ENCODE data around the gene PRR22. TPM values are rescaled to one million over a fixed set of nuclear protein-coding genes. Genes with fewer than 3 reads are reported as not detected.
"Not testable (repeated sequence)": the region's sequence is repeated elsewhere in the genome, so short reads cannot be mapped to it uniquely, and the experiment has no call there.

PRR22 gene
- total and polyA plus RNA-seq, 4 donors, result 0.20 to 4.1 (median 3.3) TPM

DNA sequence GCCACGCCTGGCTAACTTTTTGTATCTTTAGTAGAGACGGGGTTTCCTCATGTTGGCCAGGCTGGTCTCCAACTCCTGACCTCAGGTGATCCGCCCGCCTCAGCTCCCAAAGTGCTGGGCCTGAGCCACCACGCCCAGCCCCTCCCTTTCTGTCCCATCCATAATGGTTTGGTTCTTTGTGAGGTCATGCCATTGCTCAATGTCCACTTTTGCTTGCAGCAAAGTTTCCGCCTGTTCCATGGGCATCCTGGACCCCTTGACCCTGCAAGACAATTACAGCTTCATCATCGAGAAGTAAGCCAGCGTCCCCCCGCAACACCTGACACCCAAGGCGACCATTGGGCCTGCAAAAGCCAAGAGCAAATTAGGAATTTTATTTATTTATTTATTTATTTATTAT lies 16.6 kb downstream of the PRR22 start:
- Histone ChIP-seq H3K9me3 (ENCODE audit: control insufficient read depth, insufficient read depth, low read length) (no peaks in the 10 kb centered on the region), H3K4me3 (ENCODE audit: low read depth, low read length) (no peak overlapping the region), H3K27ac (ENCODE audit: low read depth, low read length) (no peak overlapping the region), H3K36me3 (ENCODE audit: control insufficient read depth, insufficient read depth, low read length) (no peaks in the 10 kb centered on the region), H3K4me1 (ENCODE audit: control insufficient read depth, insufficient read depth, low read length) (no peaks in the 10 kb centered on the region), H3K27me3 (ENCODE audit: control insufficient read depth, insufficient read depth, low read length) (no peaks in the 10 kb centered on the region)
- WGBS (ENCODE audit: insufficient coverage), result 91% methylated on average over 6 of the region's 10 CpGs
- DNase-seq (ENCODE audit: low read depth in 4 of 6, low spot score in 6 of 6), result no peak

DNA sequence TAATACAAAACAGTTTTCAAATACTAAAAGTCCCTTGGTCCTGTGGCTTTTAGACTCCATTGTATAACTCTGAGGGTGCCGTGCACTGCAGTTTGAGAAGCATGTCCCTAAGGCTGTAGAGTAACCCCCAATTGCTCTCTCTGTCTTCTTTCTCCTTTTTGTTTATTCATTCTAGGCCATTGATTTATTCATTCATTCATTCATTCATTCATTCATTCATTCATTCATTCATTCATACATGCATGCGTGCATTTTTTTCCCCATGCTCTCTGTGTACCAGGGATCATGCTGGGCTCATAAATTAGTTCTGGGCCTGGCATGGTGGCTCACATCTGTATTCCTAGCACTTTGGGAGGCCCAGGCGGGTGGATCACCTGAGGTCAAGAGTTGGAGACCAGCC lies 19.3 kb downstream of the PRR22 start:
- no peak overlapping the region for H3K4me3 ChIP-seq (ENCODE audit: low read depth, low read length)
- H3K9me3 ChIP-seq (ENCODE audit: control insufficient read depth, insufficient read depth, low read length), result no peaks in the 10 kb centered on the region
- H3K27ac ChIP-seq (ENCODE audit: low read depth, low read length), result no peak overlapping the region
- no peaks in the 10 kb centered on the region for H3K27me3 ChIP-seq (ENCODE audit: control insufficient read depth, insufficient read depth, low read length)
- DNase-seq (ENCODE audit: low read depth in 4 of 6, low spot score in 6 of 6), result no peak
- 84% methylated on average over 3 of the region's 3 CpGs for WGBS (ENCODE audit: insufficient coverage)
- H3K4me1 ChIP-seq (ENCODE audit: control insufficient read depth, insufficient read depth, low read length), result no peaks in the 10 kb centered on the region
- no peaks in the 10 kb centered on the region for H3K36me3 ChIP-seq (ENCODE audit: control insufficient read depth, insufficient read depth, low read length)

DNA sequence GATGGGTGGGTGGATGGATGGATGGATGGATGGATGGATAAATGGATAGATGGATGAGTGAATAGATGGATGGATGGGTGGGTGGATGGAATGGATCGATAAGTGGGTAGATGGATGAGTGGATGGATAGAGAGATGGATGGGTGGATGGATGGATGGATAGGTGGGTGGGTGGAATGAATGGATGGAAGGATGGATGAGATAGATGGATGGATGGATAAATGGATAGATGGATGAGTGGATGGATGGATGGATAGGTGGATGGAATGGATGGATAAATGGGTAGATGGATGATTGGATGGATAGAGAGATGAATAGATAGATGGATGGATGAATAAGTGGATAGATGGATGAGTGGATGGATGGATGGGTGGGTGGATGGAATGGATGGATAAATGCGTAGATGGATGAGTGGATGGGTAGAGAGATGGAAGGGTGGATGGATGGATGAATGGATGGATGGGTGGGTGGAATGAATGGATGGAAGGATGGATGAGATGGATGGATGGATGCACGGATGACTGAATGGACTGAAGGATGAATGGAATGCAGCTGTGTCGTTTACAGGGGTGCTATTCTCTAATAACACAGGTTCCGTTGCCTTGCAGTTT lies 21.8 kb downstream of the PRR22 start:
- no peaks in the 10 kb centered on the region for H3K4me1 ChIP-seq (ENCODE audit: control insufficient read depth, insufficient read depth, low read length)
- H3K27me3 ChIP-seq (ENCODE audit: control insufficient read depth, insufficient read depth, low read length), result no peaks in the 10 kb centered on the region
- DNase-seq (ENCODE audit: low read depth in 4 of 6, low spot score in 6 of 6), result no peak
- no peaks in the 10 kb centered on the region for H3K9me3 ChIP-seq (ENCODE audit: control insufficient read depth, insufficient read depth, low read length)
- no peak overlapping the region for H3K4me3 ChIP-seq (ENCODE audit: low read depth, low read length)
- WGBS (ENCODE audit: insufficient coverage), result 95% methylated on average over 3 of the region's 5 CpGs
- H3K36me3 ChIP-seq (ENCODE audit: control insufficient read depth, insufficient read depth, low read length), result no peaks in the 10 kb centered on the region
- no peak overlapping the region for H3K27ac ChIP-seq (ENCODE audit: low read depth, low read length)

DNA sequence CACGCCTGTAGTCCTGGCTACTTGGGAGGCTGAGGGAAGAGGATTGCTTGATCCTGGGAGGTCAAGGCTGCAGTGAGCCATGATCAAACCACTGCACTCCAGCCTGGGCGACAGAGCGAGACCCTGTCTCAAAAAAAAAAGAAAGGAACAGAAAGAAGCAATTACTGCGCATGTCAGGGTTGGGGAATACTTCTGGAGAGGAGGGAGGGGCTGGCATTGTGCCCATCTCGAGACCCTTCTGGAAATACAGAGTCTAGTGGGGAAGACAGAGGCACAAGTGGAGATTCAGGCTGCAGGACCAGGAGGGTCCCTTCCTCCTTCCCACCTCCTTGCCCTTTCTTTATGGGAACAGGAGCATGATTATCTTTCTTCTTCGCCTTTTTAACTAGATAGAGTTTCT lies 30.8 kb downstream of the PRR22 start:
- no peak overlapping the region for H3K4me3 ChIP-seq (ENCODE audit: low read depth, low read length)
- H3K27me3 ChIP-seq (ENCODE audit: control insufficient read depth, insufficient read depth, low read length), result no peaks in the 10 kb centered on the region
- DNase-seq (ENCODE audit: low read depth in 4 of 6, low spot score in 6 of 6), result no peak
- no peaks in the 10 kb centered on the region for H3K4me1 ChIP-seq (ENCODE audit: control insufficient read depth, insufficient read depth, low read length)
- no peaks in the 10 kb centered on the region for H3K9me3 ChIP-seq (ENCODE audit: control insufficient read depth, insufficient read depth, low read length)
- 75% methylated on average over 3 of the region's 6 CpGs for WGBS (ENCODE audit: insufficient coverage)
- no peaks in the 10 kb centered on the region for H3K36me3 ChIP-seq (ENCODE audit: control insufficient read depth, insufficient read depth, low read length)
- no peak overlapping the region for H3K27ac ChIP-seq (ENCODE audit: low read depth, low read length)

- no peak for DNase-seq (ENCODE audit: low read depth in 4 of 6, low spot score in 6 of 6)
Observed at GRCh38 chr19:5751709-5752108, 32.8 kb downstream of the PRR22 start.

GRCh38 chr19:5749505-5749904 lies 35.0 kb downstream of the PRR22 start:
- no CpG with 5 or more reads among the region's 5 CpGs for WGBS (ENCODE audit: insufficient coverage)
- Histone ChIP-seq H3K27me3 (ENCODE audit: control insufficient read depth, insufficient read depth, low read length) (no peaks in the 10 kb centered on the region), H3K36me3 (ENCODE audit: control insufficient read depth, insufficient read depth, low read length) (no peaks in the 10 kb centered on the region), H3K27ac (ENCODE audit: low read depth, low read length) (no peak overlapping the region), H3K9me3 (ENCODE audit: control insufficient read depth, insufficient read depth, low read length) (no peaks in the 10 kb centered on the region), H3K4me3 (ENCODE audit: low read depth, low read length) (no peak overlapping the region), H3K4me1 (ENCODE audit: control insufficient read depth, insufficient read depth, low read length) (no peaks in the 10 kb centered on the region)
- DNase-seq (ENCODE audit: low read depth in 4 of 6, low spot score in 6 of 6), result no peak

More at GRCh38 chr19:5751709-5752108, 32.8 kb downstream of the PRR22 start:
- H3K27ac ChIP-seq (ENCODE audit: low read depth, low read length), result no peak overlapping the region
- WGBS (ENCODE audit: insufficient coverage), result 89% methylated on average over 4 of the region's 7 CpGs
- no peaks in the 10 kb centered on the region for H3K4me1 ChIP-seq (ENCODE audit: control insufficient read depth, insufficient read depth, low read length)
- no peaks in the 10 kb centered on the region for H3K9me3 ChIP-seq (ENCODE audit: control insufficient read depth, insufficient read depth, low read length)
- no peaks in the 10 kb centered on the region for H3K27me3 ChIP-seq (ENCODE audit: control insufficient read depth, insufficient read depth, low read length)
- no peaks in the 10 kb centered on the region for H3K36me3 ChIP-seq (ENCODE audit: control insufficient read depth, insufficient read depth, low read length)
- no peak overlapping the region for H3K4me3 ChIP-seq (ENCODE audit: low read depth, low read length)

DNA sequence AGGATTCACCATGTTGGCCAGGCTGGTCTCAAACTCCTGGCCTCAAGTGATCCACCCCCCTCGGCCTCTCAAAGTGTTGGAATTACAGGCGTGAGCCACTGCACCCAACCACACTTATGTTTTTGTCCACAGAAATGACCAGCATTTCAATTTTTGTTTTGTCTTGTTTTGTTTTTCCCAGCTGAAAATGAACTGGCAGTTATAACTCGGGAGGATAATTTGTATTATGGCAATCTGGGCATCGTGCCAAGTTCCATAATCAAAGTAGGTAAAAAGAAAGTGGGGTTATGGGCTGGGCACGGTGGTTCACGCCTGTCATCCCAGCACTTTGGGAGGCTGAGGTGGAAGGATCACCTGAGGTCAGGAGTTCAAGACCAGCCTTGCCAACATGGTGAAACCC lies 35.6 kb downstream of the PRR22 start:
- not testable (repeated sequence) for H3K4me3 ChIP-seq (ENCODE audit: low read depth, low read length)
- DNase-seq (ENCODE audit: low read depth in 4 of 6, low spot score in 6 of 6), result peak in 1 of 6 donors; percentile 51

GRCh38 chr19:5744999-5745398 lies 39.5 kb downstream of the PRR22 start:
- H3K9me3 ChIP-seq (ENCODE audit: control insufficient read depth, insufficient read depth, low read length); H3K4me3 ChIP-seq (ENCODE audit: low read depth, low read length); H3K27ac ChIP-seq (ENCODE audit: low read depth, low read length); DNase-seq (ENCODE audit: low read depth in 4 of 6, low spot score in 6 of 6); H3K36me3 ChIP-seq (ENCODE audit: control insufficient read depth, insufficient read depth, low read length); H3K27me3 ChIP-seq (ENCODE audit: control insufficient read depth, insufficient read depth, low read length); H3K4me1 ChIP-seq (ENCODE audit: control insufficient read depth, insufficient read depth, low read length): not testable (repeated sequence)
- 88% methylated on average over 6 of the region's 10 CpGs for WGBS (ENCODE audit: insufficient coverage)

More for the DNA sequence above, 35.6 kb downstream of the PRR22 start:
- not testable (repeated sequence) for H3K27me3 ChIP-seq (ENCODE audit: control insufficient read depth, insufficient read depth, low read length); H3K27ac ChIP-seq (ENCODE audit: low read depth, low read length); H3K4me1 ChIP-seq (ENCODE audit: control insufficient read depth, insufficient read depth, low read length); H3K36me3 ChIP-seq (ENCODE audit: control insufficient read depth, insufficient read depth, low read length); H3K9me3 ChIP-seq (ENCODE audit: control insufficient read depth, insufficient read depth, low read length)
- 57% methylated on average over 4 of the region's 6 CpGs for WGBS (ENCODE audit: insufficient coverage)

DNA sequence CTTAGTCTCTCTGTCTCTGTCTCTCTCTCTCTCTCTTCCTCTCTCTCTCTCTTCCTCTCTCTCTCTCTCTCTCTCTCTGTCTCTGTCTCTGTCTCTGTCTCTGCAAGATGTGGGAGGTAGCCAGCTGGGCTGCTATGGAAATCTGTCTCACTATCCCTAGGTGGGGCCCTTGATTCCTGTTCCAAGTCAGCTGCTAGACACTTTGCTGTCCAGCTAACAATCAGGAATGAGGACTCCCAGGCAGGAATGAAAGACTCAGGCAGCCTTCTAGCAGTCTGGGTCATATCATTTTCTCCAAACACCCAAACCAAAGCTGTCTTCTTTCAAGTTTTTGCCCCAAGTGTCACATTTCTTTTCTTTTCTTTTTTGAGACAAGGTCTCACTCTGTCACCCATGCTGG lies 40.9 kb downstream of the PRR22 start:
- no peaks in the 10 kb centered on the region for H3K36me3 ChIP-seq (ENCODE audit: control insufficient read depth, insufficient read depth, low read length)

DNA sequence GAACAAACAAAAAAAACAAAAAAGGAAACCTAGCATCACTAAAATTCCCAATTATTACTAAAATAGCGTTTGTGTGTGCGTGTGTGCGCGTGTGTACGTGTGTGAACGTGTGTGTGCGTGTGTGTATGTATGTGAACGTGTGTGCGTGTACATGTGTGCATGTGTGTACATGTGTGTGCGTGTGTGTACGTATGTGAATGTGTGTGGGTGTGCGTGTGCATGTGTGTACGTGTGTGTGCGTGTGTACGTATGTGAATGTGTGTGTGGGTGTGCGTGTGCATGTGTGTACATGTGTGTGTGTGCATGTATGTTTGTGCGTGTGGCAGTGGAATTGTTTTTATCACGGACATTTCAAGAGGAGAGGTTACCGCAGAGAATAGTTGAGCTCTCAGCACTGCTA lies 42.5 kb downstream of the PRR22 start:
- Histone ChIP-seq H3K36me3 (ENCODE audit: control insufficient read depth, insufficient read depth, low read length) (no peaks in the 10 kb centered on the region), H3K27ac (ENCODE audit: low read depth, low read length) (no peak overlapping the region), H3K4me1 (ENCODE audit: control insufficient read depth, insufficient read depth, low read length) (no peaks in the 10 kb centered on the region), H3K27me3 (ENCODE audit: control insufficient read depth, insufficient read depth, low read length) (no peaks in the 10 kb centered on the region), H3K9me3 (ENCODE audit: control insufficient read depth, insufficient read depth, low read length) (no peaks in the 10 kb centered on the region), H3K4me3 (ENCODE audit: low read depth, low read length) (no peak overlapping the region)
- no peak for DNase-seq (ENCODE audit: low read depth in 4 of 6, low spot score in 6 of 6)
- 77% methylated on average over 10 of the region's 19 CpGs for WGBS (ENCODE audit: insufficient coverage)

More for the DNA sequence above, 40.9 kb downstream of the PRR22 start:
- Histone ChIP-seq H3K27ac (ENCODE audit: low read depth, low read length) (no peak overlapping the region), H3K4me3 (ENCODE audit: low read depth, low read length) (no peak overlapping the region), H3K9me3 (ENCODE audit: control insufficient read depth, insufficient read depth, low read length) (no peaks in the 10 kb centered on the region), H3K4me1 (ENCODE audit: control insufficient read depth, insufficient read depth, low read length) (no peaks in the 10 kb centered on the region), H3K27me3 (ENCODE audit: control insufficient read depth, insufficient read depth, low read length) (no peaks in the 10 kb centered on the region)
- no peak for DNase-seq (ENCODE audit: low read depth in 4 of 6, low spot score in 6 of 6)

Data from spinal cord (tissue), 10 donors.